SK-N-MC (cell line): ENCODE data around the gene NTRK2.

ENCODE experiments used
- EZH2 ChIP-seq: fragments of 200-600 bp; sonication (generic); IDR thresholded peaks from one replicate; pipeline ENCODE4 v1.6.1; 2017; ENCODE audit warnings: antibody characterized with exemption
- FOXP2 ChIP-seq: optimal IDR thresholded peaks from 2 replicates; pipeline ENCODE3; 2011; ENCODE audit warnings: mild to moderate bottlenecking, moderate library complexity; ENCODE audit not compliant: insufficient read depth; ENCODE audit errors: extremely low read length, control extremely low read depth
- POLR2AphosphoS5 ChIP-seq: IDR thresholded peaks from 2 replicates; pipeline ENCODE4 v1.6.1; 2012; ENCODE audit warnings: mild to moderate bottlenecking, low read depth, low read length, borderline replicate concordance

DNA sequence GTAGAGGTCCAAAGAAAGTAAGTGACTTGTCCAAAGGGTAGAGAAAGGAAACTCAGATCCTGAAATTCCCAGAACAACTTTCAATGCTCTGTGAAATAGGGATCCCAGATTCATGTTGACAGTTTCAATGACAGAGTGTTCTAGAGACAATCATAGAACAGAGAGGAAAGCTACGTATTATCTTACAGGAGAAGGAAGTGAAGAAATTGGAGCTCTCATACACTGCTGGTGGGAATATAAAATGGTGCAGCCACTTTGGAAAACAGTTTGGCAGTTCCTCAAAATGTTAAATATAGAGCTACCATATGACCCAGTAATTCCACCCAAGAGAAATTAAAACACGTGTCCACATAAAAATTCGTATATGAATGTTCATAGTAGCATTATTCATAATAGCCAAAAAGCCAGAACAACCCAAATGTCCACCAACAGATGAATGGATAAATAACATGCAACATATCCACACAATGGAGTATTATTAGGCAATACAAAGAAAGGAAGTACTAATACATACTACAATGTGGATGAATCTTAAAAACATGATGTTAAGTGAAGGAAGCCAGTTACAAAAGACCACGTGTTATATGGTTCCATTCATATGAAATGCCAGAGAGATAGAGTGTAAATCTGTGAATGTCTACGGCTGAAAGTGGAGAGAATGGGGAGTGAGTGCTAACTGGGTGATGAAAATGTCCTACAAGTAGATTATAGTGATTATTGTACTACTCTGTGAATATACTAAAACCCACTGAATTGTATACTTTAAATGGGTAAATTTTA lies 197.1 kb downstream of the NTRK2 start:
- TF ChIP-seq EZH2 (no peak), POLR2AphosphoS5 (no peak), FOXP2 (no peak)
